IPS-18a (cell line): ENCODE results near the gene DDX1.
A peak's percentile ranks its signal among the peaks of the same experiment; 100 is the strongest.

Experiments
- H3K27ac ChIP-seq: one replicate; pipeline ENCODE4 v1.5.1; 2013; ENCODE audit warnings: low read length
- H3K27me3 ChIP-seq: one replicate; pipeline ENCODE4 v1.6.1; 2013; ENCODE audit warnings: mild to moderate bottlenecking, low read length; ENCODE audit not compliant: control insufficient read depth, insufficient read depth
- H3K36me3 ChIP-seq: one replicate; pipeline ENCODE4 v1.6.1; 2013; ENCODE audit warnings: low read depth, low read length; ENCODE audit not compliant: control insufficient read depth
- H3K4me1 ChIP-seq: one replicate; pipeline ENCODE4 v1.6.1; 2013; ENCODE audit warnings: low read depth, low read length; ENCODE audit not compliant: control insufficient read depth
- H3K4me3 ChIP-seq: one replicate; pipeline ENCODE4 v1.5.1; 2013; ENCODE audit warnings: low read length
- H3K9ac ChIP-seq: one replicate; pipeline ENCODE4 v1.6.1; 2013; ENCODE audit warnings: mild to moderate bottlenecking, low read length, moderate library complexity
- H3K9me3 ChIP-seq: one replicate; pipeline ENCODE4 v1.6.1; 2013; ENCODE audit warnings: low read depth, low read length; ENCODE audit not compliant: control insufficient read depth

The DDX1 gene

GRCh38 chr2:15584767-15585469 lies 6.8 kb upstream of the DDX1 start:
- H3K36me3 ChIP-seq, result no peaks in the 10 kb centered on the region
- no peaks in the 10 kb centered on the region for H3K27me3 ChIP-seq
- H3K9me3 ChIP-seq, result no peaks in the 10 kb centered on the region
- no peak overlapping the region for H3K9ac ChIP-seq
- no peaks in the 10 kb centered on the region for H3K4me1 ChIP-seq
- no peak overlapping the region for H3K27ac ChIP-seq
- no peak overlapping the region for H3K4me3 ChIP-seq

- no peak overlapping the region for H3K27ac ChIP-seq
- H3K36me3 ChIP-seq, result no peaks in the 10 kb centered on the region
- no peaks in the 10 kb centered on the region for H3K4me1 ChIP-seq
- no peaks in the 10 kb centered on the region for H3K27me3 ChIP-seq
- no peak overlapping the region for H3K9ac ChIP-seq
- H3K4me3 ChIP-seq, result no peak overlapping the region
- no peaks in the 10 kb centered on the region for H3K9me3 ChIP-seq
Measured at GRCh38 chr2:15588329-15588919, 3.2 kb upstream of the DDX1 start.

- Histone ChIP-seq H3K9ac (peak overlapping the region; percentile 85), H3K27ac (peak overlapping the region; percentile 73), H3K27me3 (no peaks in the 10 kb centered on the region), H3K4me1 (no peaks in the 10 kb centered on the region), H3K36me3 (peaks cover 15% of the 10 kb centered on the region), H3K4me3 (peak overlapping the region; percentile 94), H3K9me3 (no peaks in the 10 kb centered on the region)
Measured at GRCh38 chr2:15591373-15591691, 336 bp upstream of the DDX1 start.

GRCh38 chr2:15593327-15593705 lies 1.6 kb downstream of the DDX1 start:
- Histone ChIP-seq H3K9me3 (no peaks in the 10 kb centered on the region), H3K4me1 (no peaks in the 10 kb centered on the region), H3K36me3 (peaks cover 35% of the 10 kb centered on the region), H3K27me3 (no peaks in the 10 kb centered on the region), H3K27ac (no peak overlapping the region), H3K4me3 (no peak overlapping the region), H3K9ac (no peak overlapping the region)

- Histone ChIP-seq H3K9ac (no peak overlapping the region), H3K36me3 (peaks cover 45% of the 10 kb centered on the region), H3K4me3 (no peak overlapping the region), H3K9me3 (no peaks in the 10 kb centered on the region), H3K27ac (no peak overlapping the region), H3K4me1 (no peaks in the 10 kb centered on the region), H3K27me3 (no peaks in the 10 kb centered on the region)
Measured at GRCh38 chr2:15594291-15595256, 2.9 kb downstream of the DDX1 start.

GRCh38 chr2:15595342-15595905 lies 3.8 kb downstream of the DDX1 start:
- Histone ChIP-seq H3K4me1 (no peaks in the 10 kb centered on the region), H3K9ac (no peak overlapping the region), H3K27ac (no peak overlapping the region), H3K36me3 (peaks cover 53% of the 10 kb centered on the region), H3K27me3 (no peaks in the 10 kb centered on the region), H3K4me3 (no peak overlapping the region), H3K9me3 (no peaks in the 10 kb centered on the region)

- Histone ChIP-seq H3K9me3 (no peaks in the 10 kb centered on the region), H3K27me3 (no peaks in the 10 kb centered on the region), H3K9ac (no peak overlapping the region), H3K27ac (no peak overlapping the region), H3K36me3 (peaks cover 57% of the 10 kb centered on the region), H3K4me3 (no peak overlapping the region), H3K4me1 (no peaks in the 10 kb centered on the region)
Measured at GRCh38 chr2:15595936-15596335, 4.3 kb downstream of the DDX1 start.

- H3K36me3 ChIP-seq, result peaks cover 61% of the 10 kb centered on the region
- no peak overlapping the region for H3K4me3 ChIP-seq
- H3K27me3 ChIP-seq, result no peaks in the 10 kb centered on the region
- H3K9me3 ChIP-seq, result no peaks in the 10 kb centered on the region
- no peaks in the 10 kb centered on the region for H3K4me1 ChIP-seq
- H3K27ac ChIP-seq, result no peak overlapping the region
- H3K9ac ChIP-seq, result no peak overlapping the region
Measured at GRCh38 chr2:15596350-15596749, 4.7 kb downstream of the DDX1 start.

GRCh38 chr2:15596968-15597367 lies 5.3 kb downstream of the DDX1 start:
- H3K9ac ChIP-seq, result no peak overlapping the region
- no peak overlapping the region for H3K4me3 ChIP-seq
- peaks cover 67% of the 10 kb centered on the region for H3K36me3 ChIP-seq
- H3K4me1 ChIP-seq, result no peaks in the 10 kb centered on the region
- no peak overlapping the region for H3K27ac ChIP-seq
- no peaks in the 10 kb centered on the region for H3K9me3 ChIP-seq
- no peaks in the 10 kb centered on the region for H3K27me3 ChIP-seq

- Histone ChIP-seq H3K27me3 (no peaks in the 10 kb centered on the region), H3K4me1 (no peaks in the 10 kb centered on the region), H3K36me3 (peaks cover 96% of the 10 kb centered on the region), H3K9me3 (no peaks in the 10 kb centered on the region), H3K27ac (no peak overlapping the region), H3K9ac (no peak overlapping the region), H3K4me3 (no peak overlapping the region)
Measured at GRCh38 chr2:15599994-15600393, 8.3 kb downstream of the DDX1 start.

- H3K4me3 ChIP-seq, result no peak overlapping the region
- no peak overlapping the region for H3K9ac ChIP-seq
- peaks cover 96% of the 10 kb centered on the region for H3K36me3 ChIP-seq
- no peaks in the 10 kb centered on the region for H3K9me3 ChIP-seq
- H3K27ac ChIP-seq, result no peak overlapping the region
- H3K27me3 ChIP-seq, result no peaks in the 10 kb centered on the region
- H3K4me1 ChIP-seq, result no peaks in the 10 kb centered on the region
Measured at GRCh38 chr2:15601681-15602080, 10.0 kb downstream of the DDX1 start.
